ENCODE results near the gene TMEM255A. TPM values are rescaled to one million over a fixed set of nuclear protein-coding genes. Genes with fewer than 3 reads are reported as not detected.

TMEM255A gene
- polyA plus RNA-seq, 1 of the 3 experiments (the other 2 are of a cell fraction), result 0.08 TPM

- TF ChIP-seq ZBTB33 (IDR thresholded peaks at IDR 0.05; ENCODE audit: borderline replicate concordance, low read depth), result no peak
- TF ChIP-seq SIN3A (IDR thresholded peaks at IDR 0.05; ENCODE audit: borderline replicate concordance, low read depth, low read length), result no peak
- no peak for TF ChIP-seq SMC3 (IDR thresholded peaks at IDR 0.05; ENCODE audit: low read depth, low read length)
- TF ChIP-seq TAF1 (IDR thresholded peaks at IDR 0.05; ENCODE audit: borderline replicate concordance, low read depth, low read length), result no peak
- no peak for TF ChIP-seq RFX5 (IDR thresholded peaks at IDR 0.05; ENCODE audit: low read length)
- no peak for TF ChIP-seq USF2 (IDR thresholded peaks at IDR 0.05; ENCODE audit: borderline replicate concordance, low read depth, low read length)
Measured at GRCh38 chrX:120269373-120270035, 41.8 kb downstream of the TMEM255A start (continued).

GRCh38 chrX:120264341-120264740 lies 46.9 kb downstream of the TMEM255A start:
- POLR2A ChIA-PET, result no interaction called here
- Histone ChIP-seq H3K9ac (no peak overlapping the region), H3K36me3 (replicated peaks in 1 of 2; ENCODE audit: control insufficient read depth in 1 of 2, insufficient read depth in 2 of 2, low read length in 1 of 2) (no peaks in the 10 kb centered on the region), H3K4me3 (ENCODE audit: low read depth in 2 of 2, low read length in 1 of 2) (no peak overlapping the region), H2AFZ (ENCODE audit: low read depth) (no peak overlapping the region), H4K20me1 (ENCODE audit: insufficient read depth) (no peaks in the 10 kb centered on the region), H3K9me2 (no peaks in the 10 kb centered on the region), H3F3A (replicated peaks; ENCODE audit: insufficient read depth) (no peaks in the 10 kb centered on the region), H3K9me3 (no peaks in the 10 kb centered on the region), H3K27me3 (ENCODE audit: insufficient read depth) (no peaks in the 10 kb centered on the region; the same call in 1 of the 2 replicates), H3K79me2 (ENCODE audit: insufficient read depth) (no peaks in the 10 kb centered on the region; the same call in 1 of the 2 replicates), H3K27ac (ENCODE audit: low read depth in 2 of 2, low read length in 1 of 2) (no peak overlapping the region), H3K4me2 (no peak overlapping the region), H3K4me1 (ENCODE audit: control insufficient read depth in 1 of 2, insufficient read depth in 2 of 2, low read depth in 1 of 2, low read length in 1 of 2) (no peaks in the 10 kb centered on the region; a peak in 1 of 4 replicates)
- TF ChIP-seq RXRA (IDR thresholded peaks at IDR 0.05; ENCODE audit: borderline replicate concordance, low read depth) (no peak), CTCF (IDR thresholded peaks at IDR 0.05) (no peak), IRF3 (IDR thresholded peaks at IDR 0.05; ENCODE audit: low read depth, low read length) (no peak), TEAD4 (IDR thresholded peaks at IDR 0.05; ENCODE audit: borderline replicate concordance, insufficient read depth) (no peak), TAF1 (IDR thresholded peaks at IDR 0.05; ENCODE audit: borderline replicate concordance, low read depth, low read length) (no peak), PBX3 (IDR thresholded peaks at IDR 0.05) (no peak), EZH2phosphoT487 (IDR thresholded peaks at IDR 0.05; ENCODE audit: borderline replicate concordance, low read depth) (no peak), EP300 (IDR thresholded peaks at IDR 0.05; ENCODE audit: borderline replicate concordance in 1 of 2, low read depth in 1 of 2, low read length in 1 of 2) (no peak), RAD21 (IDR thresholded peaks at IDR 0.05; ENCODE audit: low read length) (no peak), MEF2A (IDR thresholded peaks at IDR 0.05; ENCODE audit: borderline replicate concordance, low read depth) (no peak), CHD2 (IDR thresholded peaks at IDR 0.05; ENCODE audit: low read length, partially characterized antibody) (no peak), GATA2 (CRISPR knock-in tag; IDR thresholded peaks at IDR 0.05) (no peak), MAX (IDR thresholded peaks at IDR 0.05; ENCODE audit: low read depth) (no peak), FOXJ3 (CRISPR knock-in tag; IDR thresholded peaks at IDR 0.05) (no peak), SMC3 (IDR thresholded peaks at IDR 0.05; ENCODE audit: low read depth, low read length) (no peak), MXI1 (IDR thresholded peaks at IDR 0.05; ENCODE audit: low read depth, low read length) (no peak)
- no peak for DNase-seq
- CTCF ChIA-PET, result interaction anchor here (0.7 to 0.9 kb wide), 2 partner anchors 12 to 51 kb away, joined by 3 to 4 read pairs; no protein-coding TSS in a partner anchor
